GM18519 (cell line): ENCODE results near the gene KIF1C.

Source experiments
- ATAC-seq: cut with Tn5 transposase; IDR thresholded peaks from one replicate; pipeline ENCODE4 v1.9.1; 2021; ENCODE audit warnings: mild to moderate bottlenecking, moderate library complexity; ENCODE audit not compliant: unreplicated experiment, low FRiP score

Gene KIF1C

GRCh38 chr17:4968486-4969046, 29.2 kb upstream of the KIF1C start:
- no peak for ATAC-seq

GRCh38 chr17:4969047-4969550, 28.7 kb upstream of the KIF1C start:
- ATAC-seq: no peak

GRCh38 chr17:4969551-4970173, 28.1 kb upstream of the KIF1C start:
- ATAC-seq: no peak

DNA sequence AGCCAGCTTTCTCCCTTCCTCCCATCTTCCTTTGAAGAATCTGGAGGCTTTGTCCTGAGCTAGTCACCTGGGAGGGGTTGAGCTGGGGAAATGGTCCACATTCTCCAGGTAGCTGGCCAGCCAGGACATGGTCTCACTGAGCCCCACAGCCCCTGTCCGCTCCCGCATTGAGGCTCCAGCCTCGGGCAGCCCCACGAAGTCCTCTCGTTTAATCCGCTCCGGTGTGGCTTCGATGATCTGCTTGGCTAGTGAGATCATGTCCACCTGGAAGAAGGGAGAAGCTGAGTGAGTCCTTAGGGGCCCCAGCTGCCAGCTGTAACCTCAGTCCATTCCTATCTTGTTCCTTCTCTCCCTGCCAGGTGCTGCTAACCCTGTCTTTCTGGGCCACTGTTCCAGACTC, 27.5 kb upstream of the KIF1C start:
- ATAC-seq: no peak

DNA sequence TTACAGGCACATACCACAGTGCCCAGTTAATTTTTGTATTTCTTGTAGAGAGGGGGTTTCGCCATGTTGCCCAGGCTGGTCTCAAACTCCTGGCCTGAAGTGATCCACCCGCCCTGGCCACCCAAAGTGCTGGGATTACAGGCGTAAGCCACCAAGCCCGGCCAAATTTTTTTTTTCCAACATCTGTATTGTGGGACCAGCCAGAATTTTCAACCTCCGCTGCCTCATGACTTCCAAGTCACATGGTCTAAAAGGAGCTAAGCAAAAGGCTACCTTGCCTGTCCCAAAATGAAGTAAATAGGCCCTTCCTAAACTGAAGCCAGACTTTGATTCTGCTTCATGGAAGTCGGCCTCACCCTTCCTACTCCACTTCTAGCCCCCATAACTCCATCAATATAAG, 25.9 kb upstream of the KIF1C start:
- ATAC-seq: no peak

GRCh38 chr17:4972322-4972721, 25.4 kb upstream of the KIF1C start:
- ATAC-seq: no peak

DNA sequence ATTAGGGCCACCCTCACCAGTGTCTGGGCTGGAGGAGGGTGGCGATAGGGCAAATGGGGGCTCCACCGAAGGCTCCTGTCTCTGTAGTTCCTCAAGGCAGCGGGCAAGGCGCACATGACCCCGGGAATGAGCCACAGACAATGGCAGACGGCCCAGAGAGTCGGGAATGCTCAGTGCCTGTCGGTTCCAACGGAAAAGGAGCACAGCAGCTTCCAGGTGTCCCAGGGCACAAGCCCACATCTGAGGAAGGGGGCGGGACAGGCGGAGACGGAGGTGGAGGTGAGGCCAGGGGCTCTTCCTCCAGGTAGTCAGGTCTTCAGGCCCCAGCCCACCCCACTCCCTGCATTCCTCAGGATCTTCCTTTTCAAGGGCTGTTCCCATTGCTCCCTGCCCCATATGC, 25.0 kb upstream of the KIF1C start:
- no peak for ATAC-seq

- no peak for ATAC-seq
These were observed 24.3 kb upstream of the KIF1C start for GRCh38 chr17:4973256-4974114.

DNA sequence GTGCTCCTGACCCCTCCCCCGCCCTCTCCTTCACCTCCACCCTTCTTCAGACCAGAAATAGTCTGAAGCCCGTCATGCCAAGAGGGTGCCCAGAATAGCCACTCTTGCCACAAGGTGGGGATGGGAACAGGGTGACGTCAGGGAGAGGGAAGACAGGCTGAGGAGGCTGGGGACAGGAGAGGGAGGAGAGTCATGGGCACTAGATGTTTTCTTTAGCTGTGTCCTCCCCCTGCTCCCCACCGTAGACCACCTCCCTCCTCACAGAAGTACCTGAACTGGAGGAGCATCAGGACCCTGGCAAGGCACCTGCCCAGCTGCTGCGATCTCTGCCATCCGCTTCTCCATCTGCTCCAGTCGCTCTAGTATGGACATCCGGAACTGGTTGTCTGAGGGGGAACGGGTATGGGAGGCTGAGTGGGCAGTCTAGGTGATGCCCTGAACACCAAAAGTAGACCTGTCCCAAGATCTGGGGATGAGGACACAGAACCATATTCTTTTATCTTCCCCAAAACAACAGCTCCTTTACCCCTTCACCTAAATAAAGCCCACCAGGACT, 23.6 kb upstream of the KIF1C start:
- no peak for ATAC-seq

- no peak for ATAC-seq
These were observed 19.0 kb upstream of the KIF1C start for GRCh38 chr17:4978726-4979125.

- no peak for ATAC-seq
These were observed 17.0 kb upstream of the KIF1C start for GRCh38 chr17:4980644-4981216.

DNA sequence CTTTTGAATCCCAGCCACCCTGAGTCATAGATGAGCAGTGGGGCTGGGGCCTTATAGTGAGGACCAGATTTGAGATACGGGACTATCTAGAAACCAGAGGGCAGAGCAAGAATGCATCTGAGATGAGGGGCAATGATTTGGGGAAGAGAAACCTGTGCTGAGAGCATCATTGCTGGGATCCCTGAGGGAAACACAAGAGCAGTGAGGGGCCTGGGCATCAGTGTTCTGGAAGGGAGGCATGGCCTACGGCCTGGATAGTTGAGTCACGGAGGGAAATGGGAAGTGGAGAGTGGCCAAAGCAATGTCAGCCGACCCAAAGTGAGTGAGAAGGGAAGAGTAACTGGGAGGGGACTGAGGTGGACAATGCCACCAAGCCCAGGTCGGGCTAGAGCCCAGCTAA, 15.4 kb upstream of the KIF1C start:
- ATAC-seq: no peak

DNA sequence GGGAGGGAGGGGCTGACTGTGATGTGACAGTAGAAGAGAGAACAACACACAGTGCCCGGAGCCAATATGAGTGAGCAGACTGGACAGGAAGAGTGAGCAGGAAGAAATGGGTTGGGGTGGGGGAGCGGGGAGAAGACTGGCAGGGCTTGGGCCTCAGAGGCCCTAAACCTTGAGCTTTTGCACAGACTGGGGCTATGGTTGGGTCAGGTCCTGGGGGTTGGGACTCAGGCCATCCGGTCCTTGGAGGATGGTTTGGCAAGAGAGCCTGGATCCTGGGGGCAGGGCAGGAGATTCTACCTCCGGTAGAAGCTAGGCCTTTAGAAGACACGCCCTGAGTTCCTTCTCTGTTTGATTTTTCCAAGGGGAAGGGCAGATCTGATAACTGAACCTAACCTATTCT, 11.3 kb upstream of the KIF1C start:
- no peak for ATAC-seq

- ATAC-seq: no peak
These were observed 10.6 kb upstream of the KIF1C start, which contains the start of gene CAMTA2 for GRCh38 chr17:4986951-4987766. Gene CAMTA2 (minus strand): TSS chr17:4987675. CDS start chr17:4986222, 1,453 bp downstream.

GRCh38 chr17:4987767-4988567, 9.8 kb upstream of the KIF1C start:
- no peak for ATAC-seq

DNA sequence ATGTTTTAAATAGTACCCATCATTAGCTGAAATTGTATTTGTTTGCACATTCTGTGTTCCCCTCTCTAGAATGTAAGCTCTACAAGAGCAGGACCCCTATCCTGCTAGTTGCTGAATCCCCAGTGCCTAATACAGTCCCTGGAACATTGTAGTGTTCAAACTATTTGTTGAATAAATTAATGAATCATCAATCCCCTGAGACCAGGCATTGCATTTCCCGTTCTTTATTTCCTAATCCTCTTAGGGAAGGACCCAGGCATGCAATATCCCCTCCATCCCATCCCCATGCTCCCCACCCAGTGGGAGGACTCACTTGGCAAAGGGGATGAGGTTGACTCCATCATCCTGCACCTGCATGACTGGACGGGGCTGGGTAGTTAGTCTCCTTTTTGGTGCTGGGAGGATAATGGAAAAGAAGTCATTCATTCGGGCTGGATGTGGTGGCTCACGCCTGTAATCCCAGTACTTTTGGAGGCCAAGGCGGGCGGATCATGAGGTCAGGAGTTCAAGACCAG, 3.6 kb upstream of the KIF1C start:
- ATAC-seq: no peak

DNA sequence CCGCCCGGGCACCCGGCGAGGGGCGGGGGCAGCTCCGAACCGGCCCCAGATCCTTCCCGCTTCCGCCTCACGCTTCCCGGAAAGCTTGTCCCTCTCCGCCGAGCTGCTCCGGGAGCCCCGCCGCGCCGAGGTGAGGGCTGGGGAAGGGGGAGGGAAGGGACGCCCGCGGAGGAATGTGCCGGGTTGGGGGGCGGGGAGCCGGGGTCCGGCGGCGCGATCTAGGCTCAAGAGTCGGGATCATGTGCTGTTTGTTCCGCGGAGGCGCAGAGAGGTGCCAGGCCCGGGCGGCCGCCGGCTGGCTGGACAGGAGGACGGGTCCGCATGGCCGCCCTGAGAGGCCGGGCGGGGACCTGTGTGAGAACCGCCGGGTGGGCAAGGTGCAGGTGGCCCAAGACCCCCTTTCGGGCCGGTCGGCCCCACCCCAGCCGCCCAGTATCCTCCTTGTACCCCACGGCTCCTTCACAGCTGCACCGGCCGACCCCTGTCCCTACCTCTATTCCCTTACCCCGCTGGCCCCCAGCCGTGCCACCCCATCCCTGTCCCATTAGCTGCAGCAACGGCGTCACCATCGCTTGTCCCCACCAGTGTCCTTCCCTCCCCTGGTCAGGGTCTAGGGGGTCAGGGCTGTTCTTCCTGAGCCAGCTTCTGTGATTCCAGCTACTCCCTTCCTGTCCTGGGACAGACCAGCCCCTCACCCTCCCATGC, 429 bp downstream of the KIF1C start:
- ATAC-seq: no peak

GRCh38 chr17:4998732-4999429, 1.1 kb downstream of the KIF1C start:
- ATAC-seq: no peak
